Stimulated activated CD8-positive, alpha-beta memory T cell treated with anti-CD3 and anti-CD28 coated beads, Interleukin-15, amount 100 ng/mL, for 4 hours (primary cell): ENCODE measurements around the gene MROH2B.

Experiments used
- DNase-seq, 2 donors: peaks; one replicate each; pipeline ENCODE4 v3.0.0-alpha.2; 2020; ENCODE audit warnings: low read depth in 2 of 2

Gene MROH2B

DNA sequence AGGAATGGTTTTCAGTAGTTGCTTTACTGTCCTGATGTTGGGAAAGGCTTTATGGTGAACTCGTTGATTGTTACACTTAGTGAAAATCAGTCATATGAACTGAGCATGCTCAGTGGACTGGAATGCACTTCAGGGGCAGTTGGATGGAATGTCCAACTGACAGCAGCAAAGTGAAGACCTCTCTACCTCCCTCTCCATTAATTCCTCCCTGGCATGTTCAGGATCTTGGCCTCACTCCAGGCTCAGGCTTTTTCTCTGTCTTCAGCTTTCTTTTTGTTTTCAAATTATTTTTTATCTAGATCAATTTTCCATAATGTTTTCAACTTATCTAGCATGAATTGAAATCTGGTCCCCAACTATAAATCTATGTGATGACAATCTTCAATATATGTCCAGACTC, at the start of gene MROH2B:
Gene MROH2B, minus strand, starts transcription at position 101 of the 400 bp plus-strand sequence. CDS start 490 bp downstream, outside the sequence.
- no peak for DNase-seq

GRCh38 chr5:41120600-41120999, 49.5 kb upstream of the MROH2B start:
- DNase-seq, result no peak

DNA sequence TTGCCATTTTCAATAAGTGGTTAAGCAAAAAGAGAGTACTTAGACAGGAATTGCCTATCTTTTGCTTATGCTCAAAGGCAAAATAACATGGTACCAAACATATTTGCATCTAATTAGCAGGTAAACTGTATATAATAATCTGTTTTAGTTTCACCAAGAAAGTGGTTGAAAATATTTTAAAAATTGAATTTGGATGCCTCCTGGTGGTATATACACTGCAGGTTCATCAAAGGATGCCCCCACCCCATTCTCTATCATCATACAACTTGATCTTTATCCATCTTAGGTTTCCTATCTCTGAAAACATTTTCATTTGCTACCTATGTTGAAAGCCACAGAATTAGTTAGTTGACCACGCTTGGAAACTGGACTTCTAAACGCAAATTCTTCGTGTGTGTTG, 47.0 kb upstream of the MROH2B start:
- no peak for DNase-seq

DNA sequence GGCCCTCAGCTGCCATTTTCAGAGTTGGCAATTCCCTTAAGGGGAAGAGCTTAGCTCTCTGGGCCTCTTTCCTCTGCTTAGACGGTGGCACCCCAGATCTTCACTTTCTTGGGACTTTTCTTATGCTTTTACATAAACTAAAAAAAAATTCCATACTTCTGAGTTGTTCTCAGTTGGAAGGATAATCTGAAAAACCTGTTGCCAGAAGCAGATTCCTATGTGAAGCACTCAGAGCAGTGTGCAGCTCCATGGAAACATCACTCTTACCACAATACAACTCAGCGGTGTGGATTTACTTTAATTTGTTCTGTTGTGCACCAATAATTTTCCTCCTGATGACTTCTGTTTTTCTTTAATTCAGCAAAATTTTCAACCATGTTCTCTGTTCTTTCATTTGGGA, 44.1 kb upstream of the MROH2B start:
- DNase-seq, result no peak

DNA sequence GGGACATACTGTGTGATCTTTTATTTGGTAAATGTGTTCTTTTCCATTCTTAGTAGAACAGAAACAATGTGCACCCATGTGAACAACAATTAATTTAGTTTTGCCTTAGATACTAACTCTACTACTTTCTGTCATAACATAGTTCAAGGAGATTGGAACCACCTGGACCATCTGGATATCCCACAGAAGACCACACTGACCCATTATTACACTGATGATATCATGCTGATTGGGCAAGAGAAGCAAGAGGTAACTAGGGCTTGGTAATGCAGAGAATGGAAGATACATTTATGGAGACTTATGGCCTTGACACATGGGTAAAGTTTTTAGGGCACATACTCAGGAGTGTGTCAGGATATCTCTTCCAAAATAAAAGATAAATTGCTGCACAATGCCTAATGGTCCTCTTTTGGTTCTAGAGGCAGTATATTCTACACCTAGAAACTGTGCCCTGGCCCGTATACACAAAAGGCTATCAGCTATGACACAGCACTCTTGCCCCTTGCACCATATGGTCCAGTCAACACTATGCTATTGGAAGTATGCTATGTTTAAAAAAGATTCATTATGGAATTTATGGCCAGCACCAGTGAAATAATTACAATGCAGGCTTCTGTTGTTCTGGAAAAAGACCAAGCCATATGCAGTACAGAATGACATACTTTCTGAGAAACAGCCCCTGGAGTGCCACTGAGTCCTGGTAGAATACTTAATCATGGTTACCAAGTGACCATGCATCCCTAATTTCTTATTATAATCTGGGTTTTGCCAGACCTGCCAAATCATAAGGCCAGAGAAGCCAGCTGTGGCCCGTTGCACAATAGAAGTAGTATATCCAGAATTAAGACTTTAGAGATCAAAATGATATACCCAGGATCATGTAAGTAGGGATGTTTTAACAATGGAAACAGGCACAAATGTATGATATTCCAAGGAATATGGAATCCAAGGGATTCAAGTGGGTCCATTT, 41.6 kb upstream of the MROH2B start:
- no peak for DNase-seq

GRCh38 chr5:41109186-41109585, 38.0 kb upstream of the MROH2B start:
- DNase-seq, result no peak

GRCh38 chr5:41102341-41102740, 31.2 kb upstream of the MROH2B start:
- DNase-seq, result no peak

GRCh38 chr5:41097642-41098041, 26.5 kb upstream of the MROH2B start:
- no peak for DNase-seq

DNA sequence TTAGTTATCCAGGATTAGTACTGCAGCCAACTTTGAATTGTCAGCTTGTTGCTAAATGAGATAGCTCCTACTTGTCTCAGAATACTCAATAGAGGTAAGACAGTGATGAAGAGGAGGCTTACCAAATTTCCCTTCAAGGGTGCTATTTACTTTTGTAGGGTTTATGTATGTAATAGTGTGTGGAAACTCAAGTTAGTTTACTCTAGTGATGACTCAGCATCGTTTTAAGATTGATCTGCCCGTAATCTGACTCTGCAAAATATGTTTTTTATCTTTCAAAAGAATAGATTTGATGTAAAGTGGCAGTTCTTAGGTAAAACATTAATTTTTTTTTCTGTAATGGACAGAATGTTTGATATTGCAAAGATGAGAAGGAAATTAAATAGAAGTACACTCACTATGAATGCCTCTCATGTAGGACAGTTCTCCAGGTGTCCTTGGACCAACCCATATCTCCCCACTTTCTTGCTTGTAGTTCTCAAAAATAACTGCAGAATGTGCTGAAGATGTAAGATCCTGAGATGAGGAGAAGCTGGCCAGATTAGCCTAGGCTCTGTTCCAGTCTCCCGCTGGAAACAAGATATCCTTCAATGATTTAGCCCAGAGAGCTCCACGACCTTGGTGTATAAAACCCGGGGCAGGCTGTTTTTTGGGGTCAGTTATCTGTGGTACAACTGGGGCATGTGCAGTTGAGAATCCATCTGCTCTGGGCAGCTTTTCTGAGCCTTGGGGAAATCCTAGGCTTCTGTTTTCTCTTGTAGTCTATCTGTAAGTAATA, 24.4 kb upstream of the MROH2B start:
- no peak for DNase-seq

- DNase-seq, result no peak
Measured at GRCh38 chr5:41094871-41095270, 23.7 kb upstream of the MROH2B start.

DNA sequence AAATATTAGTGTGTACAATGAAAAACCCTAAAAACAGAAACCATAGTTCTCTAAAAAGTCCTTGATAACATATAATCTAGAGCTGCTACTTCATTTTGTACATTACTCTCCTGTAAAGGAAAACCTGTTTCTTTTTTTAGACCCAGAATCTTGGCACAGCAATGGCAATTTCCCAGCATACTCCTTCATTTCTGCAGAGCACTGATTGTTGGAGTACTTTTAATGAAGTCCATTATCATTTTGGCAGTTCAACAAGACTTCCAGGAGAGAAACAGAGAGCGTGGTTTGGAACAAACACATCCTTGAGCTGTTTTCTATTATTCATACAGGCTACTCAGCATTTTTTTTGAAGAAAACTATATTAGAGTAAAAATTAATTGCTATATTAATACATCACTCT, 22.7 kb upstream of the MROH2B start:
- no peak for DNase-seq

DNA sequence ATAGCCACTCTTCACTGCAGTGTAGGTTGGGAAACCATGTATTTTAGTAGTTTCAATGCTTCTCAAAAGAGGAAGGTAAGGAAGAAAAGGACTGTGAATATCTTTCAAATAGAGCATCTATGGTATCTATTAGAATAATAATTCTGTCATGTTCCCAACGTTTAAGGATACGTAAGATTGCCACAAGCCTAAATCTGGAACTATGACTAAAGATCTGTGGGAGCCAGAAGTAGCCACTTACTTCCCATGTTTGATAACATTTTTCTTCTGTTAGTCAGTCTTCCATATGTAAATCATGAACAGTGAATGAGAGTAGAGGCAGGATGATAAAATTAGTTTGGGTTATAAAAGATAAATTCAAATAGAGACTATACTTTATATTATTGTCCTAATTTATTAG, 16.3 kb upstream of the MROH2B start:
- no peak for DNase-seq

DNA sequence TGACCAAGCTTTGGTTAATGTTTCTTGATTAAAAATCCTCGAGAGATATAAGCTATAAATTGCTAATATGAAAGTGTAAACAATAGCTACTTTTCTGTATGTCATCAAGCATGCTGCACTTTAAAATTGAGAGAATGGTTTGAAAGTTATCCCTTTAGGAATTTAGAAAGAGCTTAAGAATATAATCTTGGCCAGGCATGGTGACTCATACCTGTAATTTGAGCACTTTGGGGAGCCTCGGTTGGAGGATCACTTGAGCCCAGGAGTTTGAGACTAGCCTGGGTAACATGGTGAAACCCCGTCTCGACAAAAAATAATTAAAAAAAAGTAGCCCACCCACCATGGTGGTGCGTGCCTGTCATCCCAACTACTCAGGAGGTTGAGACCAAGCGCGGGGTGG, 12.2 kb upstream of the MROH2B start:
- DNase-seq, result no peak

DNA sequence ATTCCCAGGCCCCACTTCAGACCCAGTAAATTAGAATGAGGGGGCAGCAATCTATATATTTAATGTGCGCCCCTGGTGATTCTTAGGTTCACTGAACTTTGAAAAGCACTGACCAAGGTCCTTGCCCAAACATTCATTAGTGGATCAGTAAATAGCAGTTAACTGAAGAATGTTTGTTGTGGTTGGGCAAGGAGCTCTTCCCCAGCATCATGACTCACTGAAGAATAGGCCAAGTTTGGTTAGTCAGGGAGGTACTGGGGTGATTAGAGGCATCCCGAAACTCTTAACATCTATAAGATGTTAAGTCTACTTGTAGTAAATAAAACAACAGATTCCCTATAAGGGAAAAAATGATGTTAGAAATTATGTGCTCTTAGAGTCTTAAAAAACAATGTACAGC, 833 bp upstream of the MROH2B start:
- DNase-seq, result no peak

DNA sequence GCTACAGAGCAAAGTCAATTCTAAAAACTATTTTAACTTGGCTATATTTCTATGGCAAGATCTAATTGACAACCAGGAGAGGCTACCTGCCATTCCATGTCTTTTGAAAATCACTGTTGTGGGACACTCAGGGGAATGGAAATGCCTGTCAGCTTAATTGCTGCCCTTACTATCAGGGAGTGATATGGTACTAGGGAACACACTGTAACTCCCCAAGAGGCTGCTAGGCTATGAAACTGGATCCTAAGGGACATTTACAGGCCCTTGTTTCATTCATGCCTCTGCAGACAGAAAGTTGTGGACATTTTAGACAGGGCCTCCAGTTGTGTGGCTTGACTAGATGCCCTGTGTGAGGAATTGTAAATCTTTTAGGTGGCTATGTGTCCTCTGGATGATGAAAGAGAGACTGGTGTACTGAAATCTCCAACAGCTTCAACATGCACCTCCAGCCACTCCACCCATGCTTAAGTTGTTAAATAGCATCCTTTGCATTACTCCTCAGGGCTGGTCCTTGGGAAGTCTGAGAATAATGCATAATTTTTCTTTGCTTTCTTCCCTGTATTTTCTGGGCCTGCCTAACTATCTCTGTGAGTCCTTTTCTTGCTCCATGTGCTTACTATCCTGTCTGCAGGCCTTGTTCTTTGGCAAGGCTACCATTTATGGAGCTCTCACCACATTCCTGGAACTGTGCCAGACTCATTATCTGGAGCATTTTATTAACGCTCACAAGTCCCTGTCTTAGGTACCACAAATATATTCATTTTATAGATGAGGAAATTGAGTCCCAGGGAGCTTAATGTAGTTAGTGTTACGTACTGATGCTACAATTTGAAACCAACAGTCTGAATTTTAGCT, 3.2 kb downstream of the MROH2B start:
- no peak for DNase-seq

GRCh38 chr5:41065691-41066335, 5.3 kb downstream of the MROH2B start:
- no peak for DNase-seq

- DNase-seq, result no peak
Measured at GRCh38 chr5:41057940-41058339, 13.2 kb downstream of the MROH2B start.

DNA sequence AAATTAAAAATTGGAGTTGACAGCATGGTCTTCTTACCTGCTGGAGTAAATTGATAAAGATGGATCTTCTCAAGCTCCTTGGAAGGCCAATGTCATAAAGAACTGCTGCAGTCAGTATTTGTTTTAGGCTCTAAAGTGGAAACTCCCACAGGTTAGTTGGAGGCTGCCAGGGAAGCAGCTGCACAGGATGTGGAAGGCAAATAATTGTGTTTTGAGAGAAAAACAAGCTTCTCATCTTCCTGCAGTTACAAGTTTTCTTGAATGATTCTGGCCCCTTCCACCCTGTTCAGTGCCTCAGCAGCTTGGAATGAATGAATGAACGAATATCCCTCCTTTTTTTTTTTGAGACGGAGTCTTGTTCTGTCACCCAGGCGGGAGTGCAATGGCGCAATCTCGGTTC, 13.9 kb downstream of the MROH2B start:
- DNase-seq, result no peak

- no peak for DNase-seq
Measured at GRCh38 chr5:41048986-41049385, 22.2 kb downstream of the MROH2B start.

GRCh38 chr5:41043109-41043747, 27.9 kb downstream of the MROH2B start:
- DNase-seq, result no peak

GRCh38 chr5:41032973-41033372, 38.2 kb downstream of the MROH2B start:
- no peak for DNase-seq
